Germinal center (tissue), 1 donor: ENCODE results near the gene TSHB.

Experiments used
- DNase-seq: peaks from one replicate; pipeline ENCODE4 v3.0.0; 2012; ENCODE audit warnings: mixed read lengths, low spot score

The TSHB gene

GRCh38 chr1:115060501-115060900, 30.9 kb downstream of the TSHB start:
- DNase-seq: no peak

GRCh38 chr1:115062542-115063004, 32.9 kb downstream of the TSHB start:
- DNase-seq: no peak

GRCh38 chr1:115063228-115063901, 33.7 kb downstream of the TSHB start:
- no peak for DNase-seq

GRCh38 chr1:115064461-115064860, 34.8 kb downstream of the TSHB start:
- no peak for DNase-seq

- DNase-seq: no peak
Measured at GRCh38 chr1:115065021-115065420, 35.4 kb downstream of the TSHB start.

GRCh38 chr1:115067161-115067859, 37.7 kb downstream of the TSHB start:
- no peak for DNase-seq

GRCh38 chr1:115068826-115069585, 39.4 kb downstream of the TSHB start:
- no peak for DNase-seq

- DNase-seq: no peak
Measured at GRCh38 chr1:115069659-115070308, 40.2 kb downstream of the TSHB start.

GRCh38 chr1:115071012-115071664, 41.5 kb downstream of the TSHB start:
- DNase-seq: no peak

- DNase-seq: no peak
Measured at GRCh38 chr1:115073298-115074087, 43.9 kb downstream of the TSHB start.

- DNase-seq: no peak
Measured at GRCh38 chr1:115074839-115075534, 45.4 kb downstream of the TSHB start.

GRCh38 chr1:115076384-115076915, 46.8 kb downstream of the TSHB start:
- DNase-seq: no peak

GRCh38 chr1:115077286-115077983, 47.8 kb downstream of the TSHB start:
- no peak for DNase-seq

- DNase-seq: no peak
Measured at GRCh38 chr1:115077984-115078330, 48.3 kb downstream of the TSHB start.

GRCh38 chr1:115078708-115079107, 49.1 kb downstream of the TSHB start:
- DNase-seq: no peak

GRCh38 chr1:115082949-115083348, 53.3 kb downstream of the TSHB start:
- no peak for DNase-seq
